Ishikawa (cell line): ENCODE results near the gene INTS2.
A peak's percentile ranks its signal among the peaks of the same experiment; 100 is the strongest.

Source experiments
- CEBPB ChIP-seq: IDR thresholded peaks from 2 replicates; pipeline ENCODE4 v1.6.1; 2012
- CREB1 ChIP-seq: IDR thresholded peaks from 2 replicates; pipeline ENCODE4 v1.6.1; 2012; ENCODE audit warnings: low read depth
- EGR1 ChIP-seq: IDR thresholded peaks from 2 replicates; pipeline ENCODE4 v1.6.1; 2012
- EP300 ChIP-seq: IDR thresholded peaks from 2 replicates; pipeline ENCODE4 v1.6.1; 2012; ENCODE audit warnings: borderline replicate concordance
- FOXM1 ChIP-seq: IDR thresholded peaks from 2 replicates; pipeline ENCODE4 v1.6.1; 2012; ENCODE audit warnings: low read depth, borderline replicate concordance
- NFIC ChIP-seq: IDR thresholded peaks from 2 replicates; pipeline ENCODE4 v1.6.1; 2012
- RAD21 ChIP-seq: IDR thresholded peaks from 2 replicates; pipeline ENCODE4 v1.6.1; 2012; ENCODE audit warnings: low read depth
- TAF1 ChIP-seq: IDR thresholded peaks from 2 replicates; pipeline ENCODE4 v1.6.1; 2012; ENCODE audit warnings: low read depth, mild to moderate bottlenecking
- TCF12 ChIP-seq: IDR thresholded peaks from 2 replicates; pipeline ENCODE4 v1.6.1; 2012; ENCODE audit warnings: low read depth
- TEAD4 ChIP-seq: IDR thresholded peaks from 2 replicates; pipeline ENCODE4 v1.6.1; 2012
- YY1 ChIP-seq: IDR thresholded peaks from 2 replicates; pipeline ENCODE4 v1.6.1; 2012; ENCODE audit warnings: low read depth
- ZBTB7A ChIP-seq: IDR thresholded peaks from 2 replicates; pipeline ENCODE4 v1.6.1; 2012; ENCODE audit warnings: low read depth
- TF ChIP-seq, protein P1 (sequence below): IDR thresholded peaks from 2 replicates; pipeline ENCODE4 v1.6.1; 2012
- TF ChIP-seq, protein P2 (sequence below): IDR thresholded peaks from 2 replicates; pipeline ENCODE4 v1.6.1; 2012; ENCODE audit warnings: low read depth, mild to moderate bottlenecking
- TF ChIP-seq, protein P3 (sequence below): IDR thresholded peaks from 2 replicates; pipeline ENCODE4 v1.6.1; 2012

The INTS2 gene

DNA sequence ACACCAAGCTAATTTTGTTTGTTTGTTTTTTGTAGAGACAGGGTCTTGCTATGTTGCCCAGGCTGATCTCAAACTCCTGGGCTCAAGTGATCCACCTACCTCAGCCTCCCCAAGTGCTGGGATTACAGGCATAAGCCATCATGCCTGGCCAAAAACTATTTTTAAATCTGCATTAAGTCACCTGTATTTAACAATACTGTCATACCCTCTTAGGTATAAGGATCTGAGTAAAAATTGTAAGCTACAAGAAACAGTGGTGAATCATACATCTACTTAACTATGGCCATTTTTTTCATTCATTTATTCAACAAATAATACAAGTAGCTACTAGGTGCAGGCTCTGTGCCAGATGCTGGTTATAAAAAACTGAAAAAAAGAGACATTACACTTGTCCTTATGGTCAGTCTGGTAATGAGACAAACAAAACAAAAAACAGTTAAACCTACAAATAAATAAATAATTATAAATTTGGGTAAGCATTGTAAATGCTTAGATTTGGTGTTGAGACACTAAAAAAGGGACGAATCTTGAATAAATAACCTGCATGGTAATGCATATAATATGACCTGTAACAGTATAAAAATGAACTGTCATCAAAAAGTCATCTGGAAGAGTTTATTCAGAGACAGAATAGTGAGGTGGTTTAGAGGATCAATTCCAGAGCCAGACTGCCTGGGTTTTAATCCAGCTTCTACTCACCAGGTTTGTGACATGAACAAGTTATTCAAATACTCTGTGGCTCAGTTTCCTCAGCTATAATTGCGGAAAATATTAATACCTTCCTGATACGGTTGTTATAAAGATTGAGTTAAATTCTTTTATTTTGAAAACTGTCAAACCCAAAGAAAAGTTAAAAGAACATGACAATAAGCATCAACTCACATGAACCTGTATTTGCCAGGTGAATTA is 91.3 kb downstream of the INTS2 start:
- TF ChIP-seq ZBTB7A (no peak), RAD21 (no peak), CEBPB (no peak), EP300 (no peak), FOXM1 (no peak), EGR1 (no peak), TAF1 (no peak), NFIC (no peak), TCF12 (no peak)
- TF ChIP-seq, protein P1, sequence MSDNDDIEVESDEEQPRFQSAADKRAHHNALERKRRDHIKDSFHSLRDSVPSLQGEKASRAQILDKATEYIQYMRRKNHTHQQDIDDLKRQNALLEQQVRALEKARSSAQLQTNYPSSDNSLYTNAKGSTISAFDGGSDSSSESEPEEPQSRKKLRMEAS: no peak
- TF ChIP-seq, protein P2, sequence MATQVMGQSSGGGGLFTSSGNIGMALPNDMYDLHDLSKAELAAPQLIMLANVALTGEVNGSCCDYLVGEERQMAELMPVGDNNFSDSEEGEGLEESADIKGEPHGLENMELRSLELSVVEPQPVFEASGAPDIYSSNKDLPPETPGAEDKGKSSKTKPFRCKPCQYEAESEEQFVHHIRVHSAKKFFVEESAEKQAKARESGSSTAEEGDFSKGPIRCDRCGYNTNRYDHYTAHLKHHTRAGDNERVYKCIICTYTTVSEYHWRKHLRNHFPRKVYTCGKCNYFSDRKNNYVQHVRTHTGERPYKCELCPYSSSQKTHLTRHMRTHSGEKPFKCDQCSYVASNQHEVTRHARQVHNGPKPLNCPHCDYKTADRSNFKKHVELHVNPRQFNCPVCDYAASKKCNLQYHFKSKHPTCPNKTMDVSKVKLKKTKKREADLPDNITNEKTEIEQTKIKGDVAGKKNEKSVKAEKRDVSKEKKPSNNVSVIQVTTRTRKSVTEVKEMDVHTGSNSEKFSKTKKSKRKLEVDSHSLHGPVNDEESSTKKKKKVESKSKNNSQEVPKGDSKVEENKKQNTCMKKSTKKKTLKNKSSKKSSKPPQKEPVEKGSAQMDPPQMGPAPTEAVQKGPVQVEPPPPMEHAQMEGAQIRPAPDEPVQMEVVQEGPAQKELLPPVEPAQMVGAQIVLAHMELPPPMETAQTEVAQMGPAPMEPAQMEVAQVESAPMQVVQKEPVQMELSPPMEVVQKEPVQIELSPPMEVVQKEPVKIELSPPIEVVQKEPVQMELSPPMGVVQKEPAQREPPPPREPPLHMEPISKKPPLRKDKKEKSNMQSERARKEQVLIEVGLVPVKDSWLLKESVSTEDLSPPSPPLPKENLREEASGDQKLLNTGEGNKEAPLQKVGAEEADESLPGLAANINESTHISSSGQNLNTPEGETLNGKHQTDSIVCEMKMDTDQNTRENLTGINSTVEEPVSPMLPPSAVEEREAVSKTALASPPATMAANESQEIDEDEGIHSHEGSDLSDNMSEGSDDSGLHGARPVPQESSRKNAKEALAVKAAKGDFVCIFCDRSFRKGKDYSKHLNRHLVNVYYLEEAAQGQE: no peak

DNA sequence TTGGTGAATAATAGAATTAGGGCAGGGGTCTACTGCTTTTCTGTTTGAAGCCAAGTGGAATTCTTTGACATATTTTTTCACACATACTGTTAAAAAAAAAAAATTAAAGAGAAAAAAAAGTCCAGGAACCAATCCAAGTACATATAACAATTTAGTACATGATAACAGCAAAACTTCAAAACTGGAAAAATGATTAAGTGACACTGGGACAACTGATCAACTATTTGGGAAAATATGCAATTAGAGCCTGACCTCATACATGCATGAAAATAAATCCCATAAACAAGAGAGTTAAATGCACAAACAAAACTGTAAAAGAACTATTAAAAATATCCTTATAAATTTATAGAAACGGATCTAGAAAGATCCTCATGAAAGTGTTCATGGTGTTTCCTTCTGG is 92.2 kb downstream of the INTS2 start:
- TF ChIP-seq CREB1 (no peak), YY1 (no peak), EGR1 (no peak), NFIC (no peak), TAF1 (no peak), TCF12 (no peak), FOXM1 (no peak), EP300 (no peak), RAD21 (no peak), TEAD4 (no peak), ZBTB7A (no peak), CEBPB (no peak)
- TF ChIP-seq, protein P2: no peak
- TF ChIP-seq, protein P3, sequence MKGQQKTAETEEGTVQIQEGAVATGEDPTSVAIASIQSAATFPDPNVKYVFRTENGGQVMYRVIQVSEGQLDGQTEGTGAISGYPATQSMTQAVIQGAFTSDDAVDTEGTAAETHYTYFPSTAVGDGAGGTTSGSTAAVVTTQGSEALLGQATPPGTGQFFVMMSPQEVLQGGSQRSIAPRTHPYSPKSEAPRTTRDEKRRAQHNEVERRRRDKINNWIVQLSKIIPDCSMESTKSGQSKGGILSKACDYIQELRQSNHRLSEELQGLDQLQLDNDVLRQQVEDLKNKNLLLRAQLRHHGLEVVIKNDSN: no peak
- TF ChIP-seq, protein P1: no peak

DNA sequence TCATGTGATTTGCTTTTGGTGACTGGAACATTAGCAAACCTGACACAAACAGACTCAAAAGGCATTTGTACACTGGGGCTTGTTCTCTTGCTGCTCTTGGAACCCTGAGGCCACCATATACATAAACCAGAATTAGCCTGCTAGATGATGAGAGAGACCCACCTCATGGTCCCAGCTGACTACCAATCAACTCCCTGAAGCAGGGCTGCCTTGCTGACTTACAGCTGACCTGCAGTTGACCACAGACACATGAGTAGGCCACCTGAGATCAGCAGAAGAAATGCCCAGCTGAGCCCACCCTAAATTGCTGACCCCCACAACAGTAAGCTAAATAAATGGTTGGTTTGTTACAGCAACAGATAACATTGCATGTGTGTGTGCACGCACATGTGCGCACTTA is 93.2 kb downstream of the INTS2 start:
- no peak for TF ChIP-seq RAD21
- TF ChIP-seq, protein P3: no peak
- no peak for TF ChIP-seq TEAD4
- TF ChIP-seq YY1: no peak
- TF ChIP-seq EP300: no peak
- no peak for TF ChIP-seq FOXM1

DNA sequence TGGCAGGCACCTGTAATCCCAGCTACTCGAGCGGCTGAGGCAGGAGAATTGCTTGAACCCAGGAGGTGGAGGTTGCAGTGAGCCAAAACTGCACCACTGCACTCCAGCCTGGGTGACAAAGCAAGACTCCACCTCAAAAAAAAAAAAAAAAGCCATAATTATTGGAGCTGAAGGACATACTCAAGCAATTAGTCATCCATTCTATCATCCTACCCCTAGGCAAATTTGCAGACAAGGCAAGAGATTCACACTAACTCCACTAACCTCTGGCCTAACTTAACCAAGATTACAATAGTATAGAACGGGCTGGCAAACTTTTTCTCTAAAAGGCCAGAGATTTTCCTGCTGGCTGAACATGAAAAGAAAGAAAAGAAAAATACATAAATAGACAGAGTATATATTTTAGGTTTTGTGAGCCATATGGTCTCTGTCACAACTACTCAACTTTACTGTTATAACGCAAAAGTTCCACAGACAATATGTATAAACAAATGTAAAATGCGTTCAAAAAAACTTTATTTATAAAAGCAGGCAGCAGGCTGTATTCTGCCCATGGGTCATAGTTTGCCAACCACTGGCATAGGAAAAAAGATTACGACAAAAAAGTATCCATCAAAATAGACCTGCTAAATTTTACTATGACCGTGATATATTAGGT is 94.1 kb downstream of the INTS2 start:
- TF ChIP-seq CEBPB (no peak), TEAD4 (peak; percentile 25; the same call in 1 of the 2 replicates)

DNA sequence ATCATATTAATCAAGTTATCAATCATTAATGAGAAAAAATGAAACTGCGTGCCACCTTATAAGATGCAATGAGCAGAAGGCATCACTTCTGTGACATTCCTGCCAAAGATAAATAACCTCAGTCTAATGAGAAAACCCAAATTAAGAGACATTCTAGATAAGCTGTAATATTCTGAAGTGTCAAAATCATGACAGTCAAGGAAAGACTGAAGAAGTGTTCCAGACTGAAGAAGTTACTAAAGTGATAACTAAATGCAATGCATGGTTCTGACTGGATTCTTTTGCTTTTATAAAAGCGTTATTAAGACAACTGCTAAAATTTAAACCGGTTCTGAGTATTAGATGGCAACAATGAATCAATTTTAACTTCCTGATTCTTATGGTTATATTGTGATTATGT is 95.3 kb downstream of the INTS2 start:
- no peak for TF ChIP-seq RAD21
- TF ChIP-seq TAF1: no peak
- TF ChIP-seq ZBTB7A: no peak
- TF ChIP-seq YY1: no peak
- no peak for TF ChIP-seq CEBPB
- no peak for TF ChIP-seq NFIC
- no peak for TF ChIP-seq EP300
- no peak for TF ChIP-seq FOXM1
- TF ChIP-seq, protein P1: no peak
- no peak for TF ChIP-seq CREB1
- TF ChIP-seq, protein P2: no peak
- TF ChIP-seq, protein P3: no peak
